K562 (cell line): ENCODE data around the gene QSOX2. TPM values are rescaled to one million over a fixed set of nuclear protein-coding genes. Genes with fewer than 3 reads are reported as not detected.

Experiments used
- ATAC-seq: fragments of 200-7000 bp; cut with Tn5 transposase; 3 replicates; pipeline ENCODE4 v1.9.1; 2020; ENCODE audit warnings: moderate library complexity
- BruUV-seq: library from RNA; stranded (reverse); fragments of 400-500 nt; replicated peaks from 2 replicates; lab custom pipeline; 2021; lab: Mats Ljungman, UMichigan
- CTCF ChIA-PET: fragments of 300-600 bp; formaldehyde crosslinking; extraction: SDS; loops from one replicate; lab custom pipeline; 2021; ENCODE audit warnings: low intra/inter-chr PET ratio; lab: Yijun Ruan, JAX
- POLR2A ChIA-PET: fragments of 300-600, 350-650 bp; sonication (Branson Sonifier 250); formaldehyde crosslinking; extraction: SDS; loops from one replicate; lab custom pipeline; 2021; ENCODE audit warnings: antibody characterized with exemption, inconsistent platforms; lab: Yijun Ruan, JAX
- DNase-seq, 4 experiments: peaks; one replicate each; pipeline versions ENCODE4 v3.0.0 to v3.0.0-alpha.2; 2011 to 2018; ENCODE audit warnings: low spot score in 3 of 4, mixed read lengths in 3 of 4; ENCODE audit errors: extremely low read depth in 1 of 4
- FAIRE-seq: peaks from 2 replicates; lab custom pipeline; 2011; peaks lifted over from hg19 to GRCh38; lab: Jason Lieb, UNC
- H2AFZ ChIP-seq: 2 replicates; pipeline ENCODE4 v1.6.0; 2011; ENCODE audit warnings: low read depth, low read length, control low read depth, inconsistent platforms
- H3K27ac ChIP-seq: fragments of 200-600 bp; 3 replicates; pipeline ENCODE4 v1.8.0; 2011; ENCODE audit warnings: low read depth, mild to moderate bottlenecking, control low read depth, inconsistent platforms, low read length, moderate library complexity, mixed read lengths; ENCODE audit errors: extremely low read depth
- H3K27me3 ChIP-seq, 2 experiments: fragments of 300-600 bp in 1 of 2; 2 replicates in 1 of 2; 3 replicates in 1 of 2; pipeline versions ENCODE4 v1.6.0 to v1.8.0; 2011; ENCODE audit warnings: inconsistent platforms in 2 of 2, low read length in 2 of 2, mild to moderate bottlenecking in 1 of 2, mixed read lengths in 1 of 2, moderate library complexity in 1 of 2; ENCODE audit not compliant: control insufficient read depth in 2 of 2, insufficient read depth in 2 of 2
- H3K36me3 ChIP-seq: fragments of 300-600 bp; 3 replicates; pipeline ENCODE4 v1.8.0; 2011; ENCODE audit warnings: mild to moderate bottlenecking, low read length, inconsistent platforms; ENCODE audit not compliant: control insufficient read depth, insufficient read depth
- H3K4me1 ChIP-seq, 2 experiments: fragments of 200-600 bp in 1 of 2; replicated peaks in 1 of 2; 2 replicates in 1 of 2; 3 replicates in 1 of 2; pipeline versions ENCODE4 v1.5.1 to v1.8.0; 2011; ENCODE audit warnings: inconsistent platforms in 2 of 2, low read length in 2 of 2, mild to moderate bottlenecking in 1 of 2, mixed read lengths in 1 of 2, moderate library complexity in 1 of 2; ENCODE audit not compliant: control insufficient read depth in 2 of 2, insufficient read depth in 2 of 2
- H3K4me2 ChIP-seq: 2 replicates; pipeline ENCODE4 v1.6.1; 2011; ENCODE audit warnings: low read length, control low read depth, inconsistent platforms, mixed read lengths; ENCODE audit not compliant: insufficient read depth
- H3K4me3 ChIP-seq: fragments of 200-600 bp; sonication (generic), shearing (Covaris generic); 2 replicates; pipeline ENCODE4 v1.5.1; 2016; ENCODE audit warnings: control low read depth, inconsistent platforms
- H3K79me2 ChIP-seq: fragments of 200-600 bp; 3 replicates; pipeline ENCODE4 v1.8.0; 2011; ENCODE audit warnings: low read length, inconsistent platforms; ENCODE audit not compliant: control insufficient read depth, insufficient read depth
- H3K9ac ChIP-seq, 2 experiments: 2 replicates each; pipeline versions ENCODE4 v1.6.0 to v1.6.1; 2011; ENCODE audit warnings: low read depth in 2 of 2, low read length in 2 of 2, control low read depth in 1 of 2, inconsistent platforms in 1 of 2, mild to moderate bottlenecking in 1 of 2, mixed read lengths in 1 of 2; ENCODE audit not compliant: insufficient read depth in 1 of 2
- H3K9me1 ChIP-seq: one replicate; pipeline ENCODE4 v1.6.0; 2011; ENCODE audit warnings: inconsistent platforms, mild to moderate bottlenecking, low read length, moderate library complexity; ENCODE audit not compliant: control insufficient read depth, insufficient read depth
- H3K9me3 ChIP-seq: replicated peaks from 2 replicates; pipeline ENCODE4 v1.5.1; 2011; ENCODE audit warnings: low read depth, low read length, inconsistent platforms; ENCODE audit not compliant: control insufficient read depth, insufficient read depth
- H4K20me1 ChIP-seq: replicated peaks from 2 replicates; pipeline ENCODE4 v1.6.1; 2011; ENCODE audit warnings: low read length, inconsistent platforms, mixed read lengths; ENCODE audit not compliant: control insufficient read depth, insufficient read depth
- EWSR1 ChIP-seq: fragments of 450-650 bp; IDR thresholded peaks from 2 replicates; pipeline ENCODE4 v1.6.1; 2018; ENCODE audit warnings: borderline replicate concordance, mild to moderate bottlenecking, low read depth, moderate library complexity; ENCODE audit not compliant: partially characterized antibody
- HIVEP1 ChIP-seq: fragments of 250-450 bp; sonication (Bioruptor Pico); IDR thresholded peaks from 2 replicates; pipeline ENCODE4 v1.4.0; 2020; ENCODE audit warnings: mild to moderate bottlenecking
- MEIS2 ChIP-seq: fragments of 450-650 bp; IDR thresholded peaks from 2 replicates; pipeline ENCODE4 v1.6.1; 2014; ENCODE audit warnings: mild to moderate bottlenecking; ENCODE audit not compliant: partially characterized antibody
- NR2C1 ChIP-seq, 2 experiments: fragments of 450-650 bp; IDR thresholded peaks; 2 replicates each; pipeline ENCODE4 v1.6.1; 2017; ENCODE audit warnings: mild to moderate bottlenecking in 2 of 2, antibody characterized with exemption in 1 of 2, inconsistent platforms in 1 of 2, missing compliant biosample characterization in 1 of 2, missing genetic modification characterization in 1 of 2
- SETDB1 ChIP-seq: IDR thresholded peaks from one replicate; pipeline ENCODE4 v1.6.1; 2012; ENCODE audit warnings: low read length, control low read depth, inconsistent platforms
- SRSF3 ChIP-seq: fragments of 200-400 bp; formaldehyde crosslinking; IDR thresholded peaks from 2 replicates; pipeline ENCODE4 v1.6.1; 2016; ENCODE audit warnings: mild to moderate bottlenecking, low read length, moderate library complexity; ENCODE audit not compliant: insufficient read depth
- TBL1XR1 ChIP-seq, 2 experiments: IDR thresholded peaks; 2 replicates each; pipeline ENCODE4 v1.6.1; 2012; ENCODE audit warnings: improper control_type of control experiment in 2 of 2, low read length in 2 of 2, mild to moderate bottlenecking in 1 of 2
- WGBS: fragments of 100-300 bp; shearing (Covaris generic); methylation state at CpG from one replicate; pipeline ENCODE4 v1.1.6; 2016; ENCODE audit warnings: low coverage, mixed read lengths; ENCODE audit not compliant: insufficient coverage; ENCODE audit errors: missing lambda C conversion rate; 5-methylcytosine and 5-hydroxymethylcytosine counted together
- in situ Hi-C: fragments of 300-500 bp; cut with MboI; formaldehyde crosslinking; loops from 4 replicates; pipeline ENCODE4 v1.15.0; 2018; ENCODE audit warnings: inconsistent platforms, mixed read lengths
- intact Hi-C: fragments of 100-400 bp; cut with micrococcal nuclease; formaldehyde crosslinking; loops from 2 replicates; pipeline ENCODE4 v1.14.2; 2022
- polyA plus RNA-seq, 8 experiments: library from polyadenylated mRNA; depleted of rRNA in 4 of 8; stranded (reverse) in 5 of 8; unstranded in 3 of 8; fragments of >200 nt; fragmentation: Nextera tagmentation in 2 of 8; fragmentation: Illumina TruSeq in 1 of 8; extraction: Ambion mirVana in 2 of 8; extraction: Trizol in 1 of 8; gene quantifications; 2 replicates each; pipeline versions ENCODE4 v1.2.1 to v1.2.3, GENCODE V29; 2011 to 2014; ENCODE audit warnings: inconsistent platforms in 1 of 8, missing spikeins in 1 of 8
- total RNA-seq, 7 experiments: library from RNA; depleted of rRNA in 6 of 7; stranded (reverse); fragments of >200 nt in 6 of 7; fragmentation: Illumina TruSeq in 2 of 7; extraction: Trizol in 2 of 7; gene quantifications; 2 replicates each; pipeline versions ENCODE4 v1.2.1 to v1.2.3, GENCODE V29; 2011 to 2021; ENCODE audit warnings: low replicate concordance in 1 of 7
- TF ChIP-seq, protein P1 (sequence below): IDR thresholded peaks from 3 replicates; pipeline ENCODE4 v1.6.1; 2011; ENCODE audit warnings: borderline replicate concordance, mild to moderate bottlenecking; ENCODE audit not compliant: insufficient read length, insufficient read depth

The QSOX2 gene
- total and polyA plus RNA-seq, 9 of the 15 experiments (the other 6 are each of a cell fraction or from before 2014, with no cell fraction given), result 0.51 to 23.7 (median 12.7) TPM

DNA sequence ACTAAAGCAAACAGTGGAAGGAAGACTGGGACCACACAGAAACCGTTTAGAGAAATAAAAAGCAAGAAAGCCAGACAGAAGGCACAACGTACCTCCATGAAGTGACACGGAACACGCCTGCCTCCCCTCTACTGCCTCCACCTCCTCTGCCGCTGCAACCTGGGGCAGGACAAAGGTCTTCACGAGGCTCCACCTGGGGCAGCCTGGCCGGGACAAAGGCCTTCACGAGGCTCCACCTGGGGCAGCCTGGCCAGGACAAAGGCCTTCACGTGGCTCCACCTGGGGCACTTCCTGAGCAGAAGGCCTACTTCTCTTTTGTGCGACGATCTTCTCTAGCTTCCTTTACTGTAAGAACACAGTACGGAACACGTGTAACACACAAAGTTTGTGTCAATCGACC lies 11.7 kb downstream of the QSOX2 start (continued):
- TF ChIP-seq EWSR1, result no peak
- TF ChIP-seq HIVEP1 (CRISPR knock-in tag), result no peak
- TF ChIP-seq SRSF3, result no peak
- TF ChIP-seq SETDB1, result no peak
- TF ChIP-seq, protein P1, sequence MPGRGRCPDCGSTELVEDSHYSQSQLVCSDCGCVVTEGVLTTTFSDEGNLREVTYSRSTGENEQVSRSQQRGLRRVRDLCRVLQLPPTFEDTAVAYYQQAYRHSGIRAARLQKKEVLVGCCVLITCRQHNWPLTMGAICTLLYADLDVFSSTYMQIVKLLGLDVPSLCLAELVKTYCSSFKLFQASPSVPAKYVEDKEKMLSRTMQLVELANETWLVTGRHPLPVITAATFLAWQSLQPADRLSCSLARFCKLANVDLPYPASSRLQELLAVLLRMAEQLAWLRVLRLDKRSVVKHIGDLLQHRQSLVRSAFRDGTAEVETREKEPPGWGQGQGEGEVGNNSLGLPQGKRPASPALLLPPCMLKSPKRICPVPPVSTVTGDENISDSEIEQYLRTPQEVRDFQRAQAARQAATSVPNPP, result no peak

DNA sequence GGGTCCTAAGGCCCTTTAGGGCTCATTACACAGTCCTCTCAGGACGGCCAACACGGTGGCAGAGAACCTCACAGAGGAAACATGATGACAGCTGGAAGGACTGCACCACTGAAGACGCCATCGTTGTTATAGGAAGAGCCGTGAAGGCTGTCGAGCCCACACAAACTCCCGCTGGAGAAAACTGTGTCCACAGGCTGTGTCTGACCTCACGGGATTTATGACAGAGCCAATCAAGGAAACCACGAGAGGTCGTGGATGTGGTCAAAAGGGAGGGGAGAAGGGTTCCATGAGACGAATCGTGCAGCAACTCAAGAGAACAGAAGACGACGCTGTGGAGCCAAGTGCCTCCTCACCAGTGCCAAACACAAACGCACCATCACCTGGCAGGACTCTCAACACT lies 12.2 kb downstream of the QSOX2 start:
- H3K27ac ChIP-seq, result no peak overlapping the region

More for the DNA sequence above, 12.2 kb downstream of the QSOX2 start:
- H3K79me2 ChIP-seq, result peaks cover 74% of the 10 kb centered on the region
- H2AFZ ChIP-seq, result no peak overlapping the region
- no peaks in the 10 kb centered on the region for H3K9me3 ChIP-seq
- BruUV-seq, result no TSS peak
- in situ Hi-C loops (no loop called here), intact Hi-C loops (no loop called here)
- H3K36me3 ChIP-seq, result peaks cover 61% of the 10 kb centered on the region
- POLR2A ChIA-PET, result interaction anchor here (0.8 to 0.9 kb wide), 2 partner anchors 15 to 45 kb away, joined by 3 to 4 read pairs; no protein-coding TSS in a partner anchor
- H4K20me1 ChIP-seq, result peaks cover 32% of the 10 kb centered on the region
- H3K4me3 ChIP-seq, result no peak overlapping the region
- FAIRE-seq (peak; percentile 49), DNase-seq (no peak), ATAC-seq (no peak)
- H3K9ac ChIP-seq, result no peak overlapping the region
- CTCF ChIA-PET, result no interaction called here
- peaks cover 37 to 71% of the 10 kb centered on the region in 2 experiments for H3K4me1 ChIP-seq
- TF ChIP-seq NR2C1 (IDR thresholded peaks at IDR 0.05) (no peak), NR2C1 (tag; IDR thresholded peaks at IDR 0.05) (0 out of 2 replicates have a peak, but pooled peaks have one; percentile 10), TBL1XR1 (IDR thresholded peaks at IDR 0.05; ENCODE audit: low read length in 2 of 2) (no peak), MEIS2 (peak; percentile 42)
- H3K27me3 ChIP-seq, result no peaks in the 10 kb centered on the region
- peaks cover 18% of the 10 kb centered on the region for H3K9me1 ChIP-seq
- WGBS, result 68% methylated on average over 13 of the region's 15 CpGs
- H3K4me2 ChIP-seq, result no peak overlapping the region
